K562 (cell line): ENCODE results near the gene CKLF. TPM values are rescaled to one million over a fixed set of nuclear protein-coding genes. Genes with fewer than 3 reads are reported as not detected.

Experiments used
- ARID2 ChIP-seq: fragments of 450-650 bp; IDR thresholded peaks from 2 replicates; pipeline ENCODE4 v1.6.1; 2017; ENCODE audit warnings: antibody characterized with exemption, mild to moderate bottlenecking
- CXXC5 ChIP-seq: fragments of 250-450 bp; sonication (Bioruptor Pico); IDR thresholded peaks from 2 replicates; pipeline ENCODE4 v1.8.0; 2022; ENCODE audit warnings: inconsistent platforms, mild to moderate bottlenecking, moderate library complexity
- ELF4 ChIP-seq: fragments of 450-650 bp; formaldehyde crosslinking; IDR thresholded peaks from 2 replicates; pipeline ENCODE4 v1.4.0; 2022; ENCODE audit warnings: missing genetic modification characterization
- GABPB1 ChIP-seq: sonication (generic); formaldehyde crosslinking; IDR thresholded peaks from 2 replicates; pipeline ENCODE4 v1.8.0; 2022; ENCODE audit warnings: mild to moderate bottlenecking, missing genetic modification reagents
- MEIS2 ChIP-seq: fragments of 450-650 bp; IDR thresholded peaks from 2 replicates; pipeline ENCODE4 v1.6.1; 2014; ENCODE audit warnings: mild to moderate bottlenecking; ENCODE audit not compliant: partially characterized antibody
- MIER1 ChIP-seq: fragments of 450-650 bp; IDR thresholded peaks from 2 replicates; pipeline ENCODE4 v1.6.1; 2016; ENCODE audit warnings: antibody characterized with exemption, mild to moderate bottlenecking, low read depth
- NEUROD1 ChIP-seq: fragments of 150-350 bp; IDR thresholded peaks from 2 replicates; pipeline ENCODE4 v1.6.1; 2014; ENCODE audit warnings: borderline replicate concordance, low read length, low read depth; ENCODE audit not compliant: partially characterized antibody
- NONO ChIP-seq, 2 experiments: fragments of 200-400 bp in 1 of 2; fragments of 450-650 bp in 1 of 2; formaldehyde crosslinking in 1 of 2; IDR thresholded peaks; 2 replicates each; pipeline ENCODE4 v1.6.1; 2017; ENCODE audit warnings: low read depth in 2 of 2, mild to moderate bottlenecking in 2 of 2, moderate library complexity in 2 of 2, low read length in 1 of 2
- NR2C2 ChIP-seq, 2 experiments: fragments of 200-800 bp in 1 of 2; sonication (Bioruptor generic) in 1 of 2; sonication (generic) in 1 of 2; formaldehyde crosslinking in 1 of 2; IDR thresholded peaks; 2 replicates each; pipeline versions ENCODE4 v1.6.1 to v1.8.0; 2016 to 2022; ENCODE audit warnings: mild to moderate bottlenecking in 1 of 2, missing compliant biosample characterization in 1 of 2, missing genetic modification characterization in 1 of 2, missing genetic modification reagents in 1 of 2
- RAD21 ChIP-seq, 2 experiments: fragments of 250-450 bp in 1 of 2; fragments of 450-650 bp in 1 of 2; sonication (Bioruptor Pico) in 1 of 2; formaldehyde crosslinking in 1 of 2; IDR thresholded peaks in 1 of 2; conservative IDR thresholded peaks in 1 of 2; 2 replicates each; pipeline versions ENCODE4 v1.4.0 to v1.8.0; 2020 to 2022; ENCODE audit warnings: mild to moderate bottlenecking in 2 of 2, moderate library complexity in 1 of 2
- RBM34 ChIP-seq: fragments of 200-400 bp; formaldehyde crosslinking; IDR thresholded peaks from 2 replicates; pipeline ENCODE4 v1.6.1; 2018; ENCODE audit warnings: low read length, borderline replicate concordance; ENCODE audit not compliant: insufficient read depth
- RUNX1 ChIP-seq: sonication (generic); IDR thresholded peaks from 2 replicates; pipeline ENCODE4 v1.6.1; 2016; ENCODE audit warnings: antibody characterized with exemption, low read depth
- SMARCA4 ChIP-seq: fragments of 450-650 bp; IDR thresholded peaks from 2 replicates; pipeline ENCODE4 v1.6.1; 2016
- SPI1 ChIP-seq: IDR thresholded peaks from 2 replicates; pipeline ENCODE4 v1.6.1; 2011; ENCODE audit warnings: low read depth, low read length, control low read depth, borderline replicate concordance
- TBL1XR1 ChIP-seq, 2 experiments: IDR thresholded peaks; 2 replicates each; pipeline ENCODE4 v1.6.1; 2012; ENCODE audit warnings: improper control_type of control experiment in 2 of 2, low read length in 2 of 2, mild to moderate bottlenecking in 1 of 2
- TEAD4 ChIP-seq, 2 experiments: sonication (generic) in 1 of 2; formaldehyde crosslinking in 1 of 2; IDR thresholded peaks; 2 replicates each; pipeline versions ENCODE4 v1.6.1 to v1.8.0; 2012 to 2022; ENCODE audit warnings: borderline replicate concordance in 1 of 2, inconsistent platforms in 1 of 2, low read length in 1 of 2, mild to moderate bottlenecking in 1 of 2, missing genetic modification reagents in 1 of 2
- ZNF197 ChIP-seq: fragments of 200-800 bp; sonication (Bioruptor generic); IDR thresholded peaks from 2 replicates; pipeline ENCODE4 v1.6.1; 2016; ENCODE audit warnings: low read depth, missing genetic modification characterization, missing compliant biosample characterization
- ZNF347 ChIP-seq: fragments of 450-650 bp; formaldehyde crosslinking; IDR thresholded peaks from 2 replicates; pipeline ENCODE4 v1.4.0; 2020; ENCODE audit warnings: low read depth, mild to moderate bottlenecking, moderate library complexity
- ZNF41 ChIP-seq: fragments of 250-450 bp; sonication (Bioruptor Pico); conservative IDR thresholded peaks from 2 replicates; pipeline ENCODE4 v1.4.0; 2020; ENCODE audit warnings: mild to moderate bottlenecking
- ZNF583 ChIP-seq: fragments of 250-450 bp; sonication (Bioruptor Pico); IDR thresholded peaks from 2 replicates; pipeline ENCODE4 v1.4.0; 2020
- ZNF76 ChIP-seq: fragments of 250-450 bp; sonication (Bioruptor Pico); IDR thresholded peaks from 2 replicates; pipeline ENCODE4 v1.4.0; 2020; ENCODE audit warnings: mild to moderate bottlenecking, moderate library complexity, borderline replicate concordance
- polyA plus RNA-seq, 8 experiments: library from polyadenylated mRNA; depleted of rRNA in 4 of 8; stranded (reverse) in 5 of 8; unstranded in 3 of 8; fragments of >200 nt; fragmentation: Nextera tagmentation in 2 of 8; fragmentation: Illumina TruSeq in 1 of 8; extraction: Ambion mirVana in 2 of 8; extraction: Trizol in 1 of 8; gene quantifications; 2 replicates each; pipeline versions ENCODE4 v1.2.1 to v1.2.3, GENCODE V29; 2011 to 2014; ENCODE audit warnings: inconsistent platforms in 1 of 8, missing spikeins in 1 of 8
- total RNA-seq, 7 experiments: library from RNA; depleted of rRNA in 6 of 7; stranded (reverse); fragments of >200 nt in 6 of 7; fragmentation: Illumina TruSeq in 2 of 7; extraction: Trizol in 2 of 7; gene quantifications; 2 replicates each; pipeline versions ENCODE4 v1.2.1 to v1.2.3, GENCODE V29; 2011 to 2021; ENCODE audit warnings: low replicate concordance in 1 of 7
- TF ChIP-seq, protein P1 (sequence below): sonication (generic); formaldehyde crosslinking; IDR thresholded peaks from 2 replicates; pipeline ENCODE4 v1.8.0; 2023; ENCODE audit warnings: mild to moderate bottlenecking, missing genetic modification reagents
- TF ChIP-seq, protein P2 (sequence below): fragments of 200-800 bp; sonication (Bioruptor generic); IDR thresholded peaks from 2 replicates; pipeline ENCODE4 v1.6.1; 2017; ENCODE audit warnings: missing genetic modification characterization, missing compliant biosample characterization
- TF ChIP-seq, protein P3 (sequence below): sonication (generic); formaldehyde crosslinking; IDR thresholded peaks from 2 replicates; pipeline ENCODE4 v1.8.0; 2022; ENCODE audit warnings: mild to moderate bottlenecking, missing genetic modification reagents

Gene CKLF
- total and polyA plus RNA-seq, 9 of the 15 experiments (the other 6 are each of a cell fraction or from before 2014, with no cell fraction given) = 84.8 to 322 (median 118) TPM

DNA sequence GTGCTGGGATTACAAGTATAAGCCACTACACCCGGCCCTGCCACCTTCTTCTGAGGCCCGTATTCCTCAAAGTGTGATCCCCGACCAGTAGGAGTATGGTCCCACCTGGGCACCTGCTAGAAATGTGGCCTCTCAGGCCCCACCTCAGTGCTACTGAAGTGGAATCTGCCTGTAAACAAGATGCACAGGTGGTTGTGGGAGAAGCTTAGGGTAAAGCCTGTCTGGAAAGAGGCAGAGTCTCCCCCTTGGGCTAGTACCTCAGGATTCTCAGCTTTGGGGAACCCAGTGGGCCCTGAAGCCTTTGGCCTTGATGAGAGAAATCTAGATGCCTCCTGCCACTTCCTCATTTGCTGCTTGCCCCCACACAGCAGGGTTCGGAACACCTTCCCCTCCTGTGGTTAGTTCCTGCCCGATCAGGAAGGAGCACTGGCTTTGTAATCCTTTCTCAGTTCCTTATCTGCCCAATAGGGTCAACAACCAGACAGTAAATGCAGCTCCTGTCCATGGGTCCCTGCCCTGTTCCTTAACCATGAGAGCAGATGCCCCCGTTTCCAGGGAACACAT is 27.7 kb upstream of the CKLF start (continued):
- peak; percentile 90 for TF ChIP-seq TEAD4 (IDR thresholded peaks at IDR 0.05; ENCODE audit: low read length)
- TF ChIP-seq TEAD4 (CRISPR knock-in tag; IDR thresholded peaks at IDR 0.05; ENCODE audit: borderline replicate concordance) = no peak
- TF ChIP-seq RUNX1 = peak; percentile 71; the same call in 1 of the 2 replicates
- TF ChIP-seq RBM34 = no peak
- TF ChIP-seq RAD21 (CRISPR knock-in tag; conservative IDR thresholded peaks at IDR 0.05 in 1 of 2, IDR thresholded peaks at IDR 0.05 in 1 of 2) = peak in 1 of 2 experiments; percentile 24; a peak in 1 of 4 replicates
- peak; percentile 32 for TF ChIP-seq MEIS2
- TF ChIP-seq, protein P1, sequence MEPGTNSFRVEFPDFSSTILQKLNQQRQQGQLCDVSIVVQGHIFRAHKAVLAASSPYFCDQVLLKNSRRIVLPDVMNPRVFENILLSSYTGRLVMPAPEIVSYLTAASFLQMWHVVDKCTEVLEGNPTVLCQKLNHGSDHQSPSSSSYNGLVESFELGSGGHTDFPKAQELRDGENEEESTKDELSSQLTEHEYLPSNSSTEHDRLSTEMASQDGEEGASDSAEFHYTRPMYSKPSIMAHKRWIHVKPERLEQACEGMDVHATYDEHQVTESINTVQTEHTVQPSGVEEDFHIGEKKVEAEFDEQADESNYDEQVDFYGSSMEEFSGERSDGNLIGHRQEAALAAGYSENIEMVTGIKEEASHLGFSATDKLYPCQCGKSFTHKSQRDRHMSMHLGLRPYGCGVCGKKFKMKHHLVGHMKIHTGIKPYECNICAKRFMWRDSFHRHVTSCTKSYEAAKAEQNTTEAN (CRISPR knock-in tag) = no peak
- TF ChIP-seq ZNF41 (CRISPR knock-in tag) = no peak
- peak; percentile 61; the same call in 1 of the 2 replicates for TF ChIP-seq ELF4
- TF ChIP-seq TBL1XR1 (IDR thresholded peaks at IDR 0.05; ENCODE audit: low read length in 2 of 2) = peak in 1 of 2 experiments; percentile 64; a peak in 1 of 4 replicates
- TF ChIP-seq ZNF76 (CRISPR knock-in tag) = no peak
- TF ChIP-seq NEUROD1 = peak; percentile 17
- TF ChIP-seq, protein P2, sequence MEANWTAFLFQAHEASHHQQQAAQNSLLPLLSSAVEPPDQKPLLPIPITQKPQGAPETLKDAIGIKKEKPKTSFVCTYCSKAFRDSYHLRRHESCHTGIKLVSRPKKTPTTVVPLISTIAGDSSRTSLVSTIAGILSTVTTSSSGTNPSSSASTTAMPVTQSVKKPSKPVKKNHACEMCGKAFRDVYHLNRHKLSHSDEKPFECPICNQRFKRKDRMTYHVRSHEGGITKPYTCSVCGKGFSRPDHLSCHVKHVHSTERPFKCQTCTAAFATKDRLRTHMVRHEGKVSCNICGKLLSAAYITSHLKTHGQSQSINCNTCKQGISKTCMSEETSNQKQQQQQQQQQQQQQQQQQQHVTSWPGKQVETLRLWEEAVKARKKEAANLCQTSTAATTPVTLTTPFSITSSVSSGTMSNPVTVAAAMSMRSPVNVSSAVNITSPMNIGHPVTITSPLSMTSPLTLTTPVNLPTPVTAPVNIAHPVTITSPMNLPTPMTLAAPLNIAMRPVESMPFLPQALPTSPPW (CRISPR knock-in tag) = peak; percentile 70
- peak; percentile 76 for TF ChIP-seq SMARCA4
- no peak for TF ChIP-seq NR2C2 (CRISPR knock-in tag; IDR thresholded peaks at IDR 0.05)
- peak; percentile 25; the same call in 1 of the 2 replicates for TF ChIP-seq NR2C2 (tag; IDR thresholded peaks at IDR 0.05)
- peak; percentile 30; the same call in 1 of the 2 replicates for TF ChIP-seq ZNF583 (CRISPR knock-in tag)
- peak; percentile 36; the same call in 1 of the 2 replicates for TF ChIP-seq CXXC5 (CRISPR knock-in tag)
- TF ChIP-seq MIER1 = no peak
- TF ChIP-seq ZNF347 (CRISPR knock-in tag) = no peak
- peak in 1 of 2 experiments; percentile 31; a peak in 1 of 4 replicates for TF ChIP-seq NONO (IDR thresholded peaks at IDR 0.05; ENCODE audit: low read depth in 2 of 2, low read length in 1 of 2)
- peak; percentile 66 for TF ChIP-seq GABPB1
- peak; percentile 100 for TF ChIP-seq SPI1
- no peak for TF ChIP-seq ZNF197 (CRISPR knock-in tag)
- TF ChIP-seq, protein P3, sequence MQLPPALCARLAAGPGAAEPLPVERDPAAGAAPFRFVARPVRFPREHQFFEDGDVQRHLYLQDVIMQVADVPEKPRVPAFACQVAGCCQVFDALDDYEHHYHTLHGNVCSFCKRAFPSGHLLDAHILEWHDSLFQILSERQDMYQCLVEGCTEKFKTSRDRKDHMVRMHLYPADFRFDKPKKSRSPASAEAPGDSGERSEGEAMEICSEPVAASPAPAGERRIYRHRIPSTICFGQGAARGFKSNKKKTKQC (CRISPR knock-in tag) = no peak
- no peak for TF ChIP-seq ARID2
